GM21515 (cell line): ENCODE measurements around the gene C9orf152.
"Not testable (repeated sequence)": the region's sequence is repeated elsewhere in the genome, so short reads cannot be mapped to it uniquely, and the experiment has no call there.

ENCODE experiments used
- ATAC-seq: cut with Tn5 transposase; IDR thresholded peaks from one replicate; pipeline ENCODE4 v1.9.1; 2021; ENCODE audit not compliant: unreplicated experiment

C9orf152 gene

DNA sequence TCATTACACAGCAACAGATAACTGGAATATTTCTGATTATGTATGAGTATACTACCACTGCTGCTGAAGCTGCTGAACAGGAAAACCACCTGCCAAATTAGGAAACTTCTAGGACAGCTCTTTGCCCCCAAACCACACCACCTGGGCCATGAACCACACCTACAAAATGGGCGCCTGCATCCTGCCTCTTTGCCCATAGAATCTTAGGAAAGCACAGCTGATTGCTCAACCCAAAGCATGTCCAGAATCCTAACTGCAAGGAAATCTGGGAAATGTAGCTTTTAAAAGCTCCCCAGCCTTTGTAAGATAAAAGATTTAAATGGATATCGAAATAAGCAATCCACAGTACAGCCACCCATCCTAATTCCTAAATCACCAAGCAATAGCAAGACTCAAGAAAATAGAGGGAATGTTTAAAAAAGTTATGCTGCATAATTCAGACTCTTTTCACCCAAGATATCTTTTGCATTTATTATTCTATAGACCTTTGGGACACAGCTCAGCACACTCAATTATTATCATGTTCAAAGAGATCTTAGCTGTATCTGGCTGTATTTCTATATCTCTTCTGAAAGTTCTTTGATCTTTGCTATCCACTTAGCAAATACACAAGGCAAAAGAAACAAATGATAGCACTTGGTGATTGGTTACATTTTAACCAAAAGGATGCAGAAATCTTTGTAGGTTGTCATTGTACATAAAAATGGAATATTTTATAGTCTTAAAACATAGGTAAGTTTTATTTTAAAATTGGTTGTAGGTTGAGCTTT lies 6.8 kb upstream of the C9orf152 start:
- no peak for ATAC-seq

DNA sequence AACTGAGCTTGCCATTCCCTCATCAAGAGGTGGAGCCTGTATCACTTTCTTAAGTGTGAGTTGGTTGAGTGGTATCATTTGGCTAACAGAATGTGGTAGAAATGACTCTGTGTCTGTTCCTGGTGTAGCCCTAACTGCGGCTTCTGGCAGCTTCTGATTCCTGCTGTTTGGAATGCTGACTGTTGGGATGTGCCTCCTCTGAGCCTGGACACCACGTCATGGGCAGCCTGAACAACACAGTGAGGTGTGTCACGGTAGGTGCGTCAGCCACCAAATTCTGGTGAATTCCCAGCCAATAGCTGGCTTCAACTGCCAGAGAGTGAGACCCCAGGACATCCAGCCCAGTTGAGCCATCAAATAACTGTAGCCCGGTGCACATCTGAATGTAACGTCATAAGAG lies 6.1 kb upstream of the C9orf152 start:
- ATAC-seq = no peak

- no peak for ATAC-seq
Measured at GRCh38 chr9:110213413-110214044, 5.6 kb upstream of the C9orf152 start.

GRCh38 chr9:110207071-110207641 lies 803 bp downstream of the C9orf152 start:
- ATAC-seq = no peak

DNA sequence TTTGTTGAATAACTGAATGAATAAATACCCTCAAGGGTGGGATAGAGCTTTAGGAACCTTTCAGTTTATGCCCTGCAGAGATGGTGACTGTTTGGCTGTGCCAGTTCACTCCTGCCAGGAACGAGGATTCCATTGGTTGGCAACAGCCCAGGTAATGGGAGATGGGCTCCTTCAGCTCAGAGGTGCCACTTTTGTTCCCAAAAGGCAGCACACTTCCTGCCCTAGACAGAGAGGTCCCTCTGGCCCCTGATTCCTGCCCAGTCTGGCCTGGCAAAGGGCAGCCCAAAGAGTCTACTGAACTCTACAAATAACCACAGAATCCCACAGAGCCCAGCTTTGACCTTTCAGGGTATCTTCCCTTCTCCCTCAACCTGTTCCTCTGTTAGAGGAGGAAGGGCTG lies 1.6 kb downstream of the C9orf152 start:
- ATAC-seq = no peak

DNA sequence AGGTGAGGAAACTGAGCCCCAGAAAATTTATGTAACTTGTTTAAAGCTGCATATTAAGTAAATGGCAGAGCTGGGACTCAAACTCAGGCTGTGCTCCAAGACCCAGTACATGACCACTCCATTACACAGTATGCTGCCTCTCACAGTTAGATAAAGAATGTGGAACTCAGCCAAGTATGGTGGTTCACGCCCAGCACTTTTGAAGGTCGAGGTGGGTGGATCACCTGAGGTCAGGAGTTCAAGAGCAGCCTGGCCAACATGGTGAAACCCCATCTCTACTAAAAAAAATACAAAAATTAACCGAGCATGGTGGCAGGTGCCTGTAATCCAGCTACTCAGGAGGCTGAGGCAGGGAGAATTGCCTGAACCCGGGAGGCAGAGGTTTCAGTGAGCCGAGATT lies 2.3 kb downstream of the C9orf152 start:
- not testable (repeated sequence) for ATAC-seq

DNA sequence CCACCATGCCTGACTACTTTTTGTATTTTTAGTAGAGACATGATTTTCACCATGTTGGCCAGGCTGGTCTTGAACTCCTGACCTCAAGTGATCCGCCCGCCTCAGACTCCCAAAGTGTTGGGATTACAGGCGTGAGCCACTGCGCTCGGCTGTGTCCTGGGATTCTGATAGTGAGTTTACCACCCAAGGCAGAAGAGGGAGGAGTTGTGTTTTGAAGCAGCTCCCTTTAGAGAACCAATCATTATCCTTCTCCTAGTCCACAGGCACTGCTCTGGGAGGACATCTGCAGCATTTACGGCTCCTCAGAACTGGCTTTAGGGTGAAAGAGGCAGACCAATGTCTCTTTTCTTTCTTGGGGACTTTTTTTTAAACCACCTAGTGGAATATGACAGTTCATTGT lies 5.7 kb downstream of the C9orf152 start:
- ATAC-seq = no peak

DNA sequence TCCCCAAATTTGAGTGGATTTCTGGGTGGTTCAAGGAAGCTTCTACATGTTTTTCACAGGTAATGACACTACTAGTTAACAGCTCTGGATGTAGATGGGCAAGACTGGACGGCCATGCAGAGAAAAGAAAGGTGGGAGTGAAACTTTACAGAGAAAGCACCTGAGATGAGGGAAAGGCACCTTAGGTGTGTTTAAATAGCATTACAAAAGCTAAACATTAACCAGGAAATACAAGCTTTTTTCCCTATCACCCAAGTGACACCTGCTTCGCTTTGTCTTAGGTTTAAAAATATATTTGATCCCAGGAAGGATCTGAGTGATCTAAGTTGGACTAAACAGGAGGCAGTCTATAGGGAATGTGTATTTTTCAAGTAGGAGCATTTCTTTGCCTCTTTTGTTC lies 8.3 kb downstream of the C9orf152 start:
- ATAC-seq = no peak

GRCh38 chr9:110198357-110198756 lies 9.6 kb downstream of the C9orf152 start:
- no peak for ATAC-seq

DNA sequence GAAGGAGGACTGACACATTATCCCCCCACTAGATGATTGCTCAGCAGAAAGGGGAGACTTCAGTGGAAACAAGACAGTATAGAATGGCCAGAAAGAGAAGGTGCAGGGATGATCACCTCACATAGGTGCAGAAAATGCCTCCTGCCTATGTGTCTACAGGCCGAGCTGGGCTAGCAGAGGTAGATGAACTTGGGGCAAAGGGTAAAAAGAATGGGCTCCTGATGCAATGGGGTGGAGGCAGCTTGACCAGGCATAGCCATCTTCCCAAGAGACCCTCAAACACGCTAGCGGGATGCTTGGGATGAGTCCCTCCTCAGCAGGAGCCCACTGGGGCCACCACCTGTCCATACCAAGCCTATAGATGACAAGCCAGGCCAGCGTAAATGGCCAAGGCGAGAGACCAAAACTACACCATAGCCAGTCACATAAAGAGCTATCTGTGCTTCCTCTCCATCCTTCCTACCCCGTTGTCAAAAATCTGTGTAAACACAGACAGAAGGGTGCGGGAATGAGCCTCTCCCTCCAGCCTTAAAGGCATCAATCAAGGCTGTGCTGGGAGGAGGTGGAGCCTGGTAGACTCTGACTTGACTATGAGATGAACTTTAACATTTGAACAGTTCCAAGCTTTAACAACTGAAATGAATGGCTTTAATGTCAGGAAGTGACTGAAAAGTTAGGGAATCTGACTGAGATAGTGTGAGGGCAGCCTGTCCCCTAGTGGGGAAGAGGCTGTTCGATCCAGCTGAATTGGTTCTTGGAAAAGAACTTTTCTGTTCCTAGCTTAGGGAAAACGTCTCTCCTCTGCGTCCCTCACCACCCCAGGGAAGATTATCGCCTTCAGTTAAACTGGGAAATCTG lies 10.4 kb downstream of the C9orf152 start:
- no peak for ATAC-seq

DNA sequence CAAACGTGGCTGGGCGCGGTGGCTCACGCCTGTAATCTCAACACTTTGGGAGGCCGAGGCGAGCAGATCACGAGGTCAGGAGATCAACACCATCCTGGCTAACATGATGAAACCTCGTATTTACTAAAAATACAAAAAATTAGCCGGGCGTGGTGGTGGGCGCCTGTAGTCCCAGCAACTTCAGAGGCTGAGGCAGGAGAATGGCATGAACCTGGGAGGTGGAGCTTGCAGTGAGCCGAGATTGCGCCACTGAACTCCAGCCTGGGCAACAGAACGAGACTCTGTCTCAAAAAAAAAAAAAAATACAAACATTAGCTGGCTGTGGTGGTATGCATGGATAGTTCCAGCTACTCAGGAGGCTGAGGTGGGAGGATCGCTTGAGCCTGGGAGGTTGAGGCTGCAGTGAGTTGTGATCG lies 11.9 kb downstream of the C9orf152 start:
- ATAC-seq = not testable (repeated sequence)

DNA sequence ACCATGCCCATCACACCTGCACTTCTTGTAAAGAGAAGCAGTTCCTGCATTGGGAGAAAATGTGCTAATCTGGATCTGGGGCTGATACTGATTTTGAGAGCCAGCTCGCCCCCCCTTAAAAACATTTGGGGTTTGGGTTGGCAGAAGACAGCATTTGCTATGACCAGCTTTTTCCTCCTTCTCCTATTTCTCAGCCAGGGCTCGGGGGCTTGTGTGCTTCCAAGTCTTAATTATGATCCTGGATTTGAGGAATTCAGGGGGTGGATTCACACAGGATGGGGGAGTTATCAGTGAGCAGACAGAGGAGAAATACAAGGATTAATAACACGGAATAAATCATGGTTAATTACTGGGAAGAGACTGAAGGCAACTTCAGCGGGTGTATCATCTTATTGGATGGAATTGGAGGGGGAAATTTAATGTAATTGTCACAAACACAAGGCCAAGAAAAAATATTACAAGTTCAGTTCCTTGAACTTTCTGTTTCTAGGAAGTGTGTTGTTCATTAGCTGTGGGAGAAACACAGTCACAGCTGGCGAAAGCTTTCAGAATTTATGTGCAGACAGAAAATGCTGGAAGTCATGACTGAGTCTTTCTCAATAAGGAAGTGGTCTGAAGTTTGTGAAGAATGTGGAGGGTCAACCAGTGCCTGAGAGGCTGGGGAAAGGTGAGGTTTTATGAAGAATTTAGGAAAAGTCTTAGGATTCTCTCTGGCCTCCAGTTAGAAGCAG lies 15.3 kb downstream of the C9orf152 start:
- no peak for ATAC-seq

DNA sequence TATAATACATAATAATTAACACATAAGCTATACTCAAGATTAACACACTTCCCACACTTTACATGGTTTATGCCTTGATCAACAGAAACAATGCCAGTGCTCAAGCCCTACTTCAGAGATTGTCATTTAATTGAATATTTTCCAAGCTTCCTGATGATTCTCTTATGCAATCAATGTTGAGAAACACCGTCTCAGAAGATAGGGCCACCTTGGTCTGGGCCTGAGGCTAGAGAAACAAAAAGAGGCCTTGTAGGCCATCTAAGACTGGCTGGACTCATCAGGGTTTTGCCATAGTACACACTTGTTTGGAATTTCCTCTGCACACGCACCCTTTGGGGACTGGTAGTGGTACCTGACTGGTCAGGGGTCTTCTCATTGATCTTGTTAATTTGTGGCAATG lies 16.3 kb downstream of the C9orf152 start:
- ATAC-seq = no peak

DNA sequence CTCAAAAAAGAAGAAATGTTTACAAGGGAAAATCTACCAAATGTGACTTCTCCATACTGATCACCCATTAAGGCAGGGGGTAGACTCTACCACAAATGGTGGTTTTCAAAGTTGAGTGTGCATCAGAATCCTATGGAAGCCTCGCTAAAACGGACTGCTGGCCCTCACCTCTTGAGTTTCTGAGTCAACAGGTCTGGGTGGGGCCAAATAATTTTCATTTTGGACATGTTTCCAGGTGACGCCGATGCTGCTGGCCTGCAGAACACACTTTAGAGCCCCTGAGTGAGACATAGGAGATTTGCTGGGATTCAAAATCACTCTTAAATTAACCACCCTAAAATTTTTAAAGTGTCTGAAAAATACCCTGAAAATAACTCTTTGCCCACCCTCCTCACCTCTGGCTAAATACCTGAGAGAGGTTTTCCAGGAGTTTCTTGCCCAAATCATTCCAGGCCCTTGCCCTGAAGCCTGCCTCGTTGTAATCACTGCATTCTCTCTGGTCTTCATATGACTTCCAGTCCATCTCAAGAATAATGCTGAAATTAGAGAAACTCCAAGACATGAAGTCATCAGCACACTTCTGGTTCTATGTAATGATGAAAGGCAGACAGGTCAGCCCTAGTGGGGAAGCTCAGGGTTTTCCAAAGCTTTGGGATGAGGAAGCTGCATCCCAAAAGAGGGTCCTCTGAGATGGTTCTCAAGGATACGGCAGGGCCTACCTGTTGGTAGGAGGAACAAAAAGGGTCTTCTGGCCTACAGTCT lies 18.2 kb downstream of the C9orf152 start:
- no peak for ATAC-seq

DNA sequence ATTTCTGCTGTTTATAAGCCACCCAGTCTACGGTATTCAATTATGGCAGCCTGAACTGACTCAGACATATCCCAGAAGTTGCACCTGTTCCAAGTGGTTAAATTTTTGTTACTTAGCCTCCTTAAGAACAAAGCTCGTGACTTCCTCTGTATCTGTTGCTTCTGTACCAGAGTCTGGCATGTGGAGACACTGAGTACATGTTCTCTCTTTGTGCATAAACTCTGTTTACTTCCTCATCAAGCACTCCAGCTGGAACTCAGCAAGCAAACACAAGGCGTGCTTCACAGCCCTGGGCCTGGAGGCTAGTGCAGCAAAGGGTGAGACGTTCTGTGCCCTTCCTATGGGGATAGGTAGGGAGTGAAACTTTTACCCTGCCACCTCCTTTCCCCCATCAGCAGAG lies 19.0 kb downstream of the C9orf152 start:
- no peak for ATAC-seq

DNA sequence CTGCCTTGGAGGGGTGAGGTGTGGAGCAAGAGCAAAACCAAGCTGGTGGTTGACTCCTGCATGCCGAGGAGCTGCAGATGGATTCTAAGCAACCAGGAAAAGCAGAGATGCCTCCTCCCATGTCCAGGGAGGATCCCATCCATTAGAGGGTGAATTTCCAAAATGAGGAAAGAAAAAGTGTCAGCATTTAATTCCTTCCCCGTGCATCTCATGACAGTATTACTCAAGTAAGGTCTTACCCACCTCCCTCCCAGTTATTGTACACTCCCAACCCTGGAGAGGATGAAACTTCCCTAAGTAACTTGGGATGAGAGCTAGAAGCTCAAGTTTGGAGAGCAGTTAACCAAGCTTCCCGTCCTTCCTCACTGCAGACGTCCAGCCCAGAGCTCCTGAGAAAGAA lies 19.9 kb downstream of the C9orf152 start:
- no peak for ATAC-seq

DNA sequence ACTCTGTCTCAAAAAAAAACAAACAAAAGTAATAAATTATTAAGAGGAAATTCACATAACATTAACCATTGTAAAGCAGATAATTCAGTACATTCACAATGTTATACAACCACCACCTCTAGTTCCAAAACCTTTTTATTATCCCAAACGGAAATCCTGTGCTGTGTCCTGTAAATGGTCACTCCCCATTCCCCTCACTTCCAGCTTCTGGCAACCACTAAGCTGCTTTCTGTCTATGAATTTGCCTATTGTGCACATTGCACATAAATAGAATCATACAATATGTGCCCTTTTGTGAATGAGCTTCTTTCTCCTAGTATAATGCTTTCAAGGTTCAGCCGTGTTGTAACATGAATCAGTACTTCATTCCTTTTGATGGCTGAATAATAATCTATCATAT lies 20.8 kb downstream of the C9orf152 start:
- ATAC-seq = no peak

DNA sequence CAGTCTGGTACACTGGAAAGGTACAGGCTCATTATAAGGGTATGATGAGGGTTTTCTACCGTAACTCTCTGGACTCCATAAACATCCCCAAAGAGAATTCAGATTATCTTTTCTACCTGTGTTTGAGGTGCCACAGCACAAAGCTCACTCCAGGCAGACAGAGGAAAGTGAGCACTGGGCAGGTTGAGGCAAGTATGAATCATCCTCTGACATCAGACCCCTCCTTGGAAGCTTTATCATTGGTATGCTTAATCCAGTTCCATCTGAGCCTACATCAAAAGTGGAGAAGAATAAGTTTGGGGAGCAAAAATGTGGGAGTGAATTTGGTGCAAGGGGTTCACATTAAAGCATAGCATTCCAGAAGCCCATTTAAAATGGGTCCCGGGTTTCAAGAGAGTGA lies 21.7 kb downstream of the C9orf152 start:
- ATAC-seq = no peak

- no peak for ATAC-seq
Measured at GRCh38 chr9:110185806-110186205, 22.2 kb downstream of the C9orf152 start.
